Astrocyte of the cerebellum (primary cell): Measurements from ENCODE around the gene SP8.
"Not testable (repeated sequence)": the region's sequence is repeated elsewhere in the genome, so short reads cannot be mapped to it uniquely, and the experiment has no call there.

Experiments used
- DNase-seq: peaks from one replicate; pipeline ENCODE4 v3.0.0-alpha.2; 2011; ENCODE audit warnings: low read depth
- H3K4me3 ChIP-seq: 2 replicates; pipeline ENCODE4 v1.5.1; 2011; ENCODE audit warnings: mild to moderate bottlenecking, low read depth, low read length, moderate library complexity
- in situ Hi-C: cut with HindIII; loops from 2 replicates; pipeline ENCODE4 v1.10.0; 2017; ENCODE audit warnings: low sequenced_read_pairs
- TF ChIP-seq, protein P1 (sequence below): IDR thresholded peaks from 2 replicates; pipeline ENCODE4 v1.5.1; 2012; ENCODE audit warnings: low read length, low read depth, moderate library complexity, mild to moderate bottlenecking; ENCODE audit errors: missing control alignments

Gene SP8

DNA sequence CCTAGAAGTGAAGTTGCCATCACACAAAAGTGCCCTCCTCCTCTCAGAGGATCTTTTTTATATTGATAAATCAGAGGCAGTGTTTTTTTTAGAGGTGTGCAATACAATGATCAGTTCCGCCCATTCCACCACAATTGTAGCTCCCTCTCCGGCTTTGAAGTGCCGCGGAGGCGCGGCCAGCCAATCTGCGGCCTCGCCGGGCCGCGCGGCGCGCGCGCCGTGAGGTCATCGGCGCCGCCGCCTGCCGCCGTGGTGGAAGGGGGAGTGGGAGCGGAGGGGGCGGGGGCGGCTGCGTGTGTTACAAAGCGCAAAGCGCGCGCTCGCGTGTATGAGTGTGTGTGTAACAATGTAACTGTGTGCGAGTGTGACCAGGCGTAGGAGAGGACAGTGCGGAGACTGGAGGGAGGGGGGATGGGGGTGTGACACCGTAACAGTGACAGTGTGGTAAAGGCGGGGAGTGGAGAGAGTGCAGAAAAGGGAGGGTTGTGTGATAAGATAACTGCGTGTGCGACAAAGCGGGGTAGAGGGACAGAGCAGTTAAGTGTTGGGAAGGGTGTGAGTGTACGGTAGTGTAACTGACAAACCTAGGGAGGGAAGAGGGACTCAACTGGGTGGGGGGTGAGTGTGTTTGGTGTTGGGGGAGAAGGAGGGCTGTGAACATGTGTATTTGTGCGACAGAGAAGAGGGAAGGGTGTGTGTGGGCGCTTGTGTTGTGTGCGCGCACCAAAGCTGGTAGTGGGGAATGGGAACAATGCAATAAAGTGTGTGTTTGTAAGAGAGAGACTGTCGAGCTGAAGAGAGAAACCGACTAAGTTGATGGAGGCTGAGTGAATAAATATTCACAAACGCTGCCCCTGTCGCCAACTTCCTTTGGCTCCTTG lies at the start of gene SP8:
Gene SP8 (minus strand): TSS at position 108 of the 881 bp plus-strand sequence. CDS start 88 bp downstream, at position 20.
- DNase-seq = no peak
- TF ChIP-seq, protein P1, sequence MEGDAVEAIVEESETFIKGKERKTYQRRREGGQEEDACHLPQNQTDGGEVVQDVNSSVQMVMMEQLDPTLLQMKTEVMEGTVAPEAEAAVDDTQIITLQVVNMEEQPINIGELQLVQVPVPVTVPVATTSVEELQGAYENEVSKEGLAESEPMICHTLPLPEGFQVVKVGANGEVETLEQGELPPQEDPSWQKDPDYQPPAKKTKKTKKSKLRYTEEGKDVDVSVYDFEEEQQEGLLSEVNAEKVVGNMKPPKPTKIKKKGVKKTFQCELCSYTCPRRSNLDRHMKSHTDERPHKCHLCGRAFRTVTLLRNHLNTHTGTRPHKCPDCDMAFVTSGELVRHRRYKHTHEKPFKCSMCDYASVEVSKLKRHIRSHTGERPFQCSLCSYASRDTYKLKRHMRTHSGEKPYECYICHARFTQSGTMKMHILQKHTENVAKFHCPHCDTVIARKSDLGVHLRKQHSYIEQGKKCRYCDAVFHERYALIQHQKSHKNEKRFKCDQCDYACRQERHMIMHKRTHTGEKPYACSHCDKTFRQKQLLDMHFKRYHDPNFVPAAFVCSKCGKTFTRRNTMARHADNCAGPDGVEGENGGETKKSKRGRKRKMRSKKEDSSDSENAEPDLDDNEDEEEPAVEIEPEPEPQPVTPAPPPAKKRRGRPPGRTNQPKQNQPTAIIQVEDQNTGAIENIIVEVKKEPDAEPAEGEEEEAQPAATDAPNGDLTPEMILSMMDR = no peak
- in situ Hi-C loops = no loop called here
- H3K4me3 ChIP-seq = peak within 1 kb of the TSS; percentile 25

DNA sequence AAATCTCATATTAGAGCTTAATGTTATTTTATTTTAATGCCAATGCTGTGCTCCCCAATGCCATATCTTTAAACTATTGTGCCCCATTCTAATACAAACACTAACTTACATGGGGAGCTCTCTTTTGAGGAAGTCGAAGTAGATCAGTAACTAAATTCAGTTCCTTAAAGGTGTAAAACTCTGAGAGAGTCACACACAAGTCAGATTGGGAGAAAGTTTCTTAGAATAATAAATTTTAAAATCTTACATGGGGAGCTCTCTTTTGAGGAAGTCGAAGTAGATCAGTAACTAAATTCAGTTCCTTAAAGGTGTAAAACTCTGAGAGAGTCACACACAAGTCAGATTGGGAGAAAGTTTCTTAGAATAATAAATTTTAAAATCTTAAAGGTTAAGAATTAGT lies 49.7 kb upstream of the SP8 start:
- H3K4me3 ChIP-seq, in situ Hi-C loops, DNase-seq: not testable (repeated sequence)

DNA sequence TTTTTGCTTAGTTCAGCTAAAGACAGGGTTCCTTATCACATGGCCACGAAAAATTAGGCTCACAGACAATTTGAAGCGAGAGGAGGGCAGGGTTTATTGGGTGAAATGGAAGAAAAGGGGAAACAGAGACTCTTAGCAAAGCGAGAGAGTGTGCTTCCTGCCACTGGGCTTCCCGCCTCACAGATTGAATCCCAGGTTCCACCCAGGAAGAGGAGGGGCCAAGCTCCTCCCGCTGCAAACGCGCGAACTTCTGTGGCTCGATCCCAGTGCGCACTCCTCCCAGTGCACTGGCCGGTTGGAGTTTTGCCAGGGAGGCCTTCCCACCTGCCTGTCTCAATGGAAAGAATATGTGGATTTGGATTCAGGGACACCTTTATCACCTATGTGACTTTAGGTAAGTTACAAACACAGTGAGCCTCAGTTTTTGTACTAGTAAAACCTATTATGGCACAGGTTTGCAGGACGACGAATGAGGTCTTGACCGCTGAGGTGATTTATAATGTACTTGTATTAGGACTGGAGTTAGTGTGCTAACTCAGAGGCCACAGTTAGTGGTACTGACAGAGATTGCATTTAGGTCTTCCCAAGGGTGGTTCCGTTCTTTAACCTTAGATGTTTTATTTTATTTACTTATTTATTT lies 48.5 kb upstream of the SP8 start:
- H3K4me3 ChIP-seq = no peak overlapping the region
- TF ChIP-seq, protein P1 = no peak
- in situ Hi-C loops = no loop called here
- DNase-seq = no peak

DNA sequence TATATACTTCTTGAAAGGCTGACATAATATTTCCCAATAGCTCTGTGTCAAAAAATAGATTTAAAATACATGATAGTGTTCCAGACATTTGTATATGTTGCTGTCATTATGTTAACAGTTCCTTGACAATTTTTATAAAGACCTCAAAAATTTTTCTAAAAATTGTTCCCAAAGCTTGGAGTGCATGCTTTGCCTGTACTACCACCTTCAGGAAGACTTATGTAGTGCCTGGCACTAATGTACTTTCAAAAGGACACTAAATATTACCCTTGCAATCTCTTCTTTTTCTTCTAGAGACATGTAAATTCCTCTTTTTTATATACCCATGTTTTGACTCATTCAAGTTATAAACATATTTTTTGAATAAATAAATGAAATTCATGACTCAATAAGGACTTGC lies 48.0 kb upstream of the SP8 start:
- no peak for DNase-seq
- in situ Hi-C loops = no loop called here
- no peak overlapping the region for H3K4me3 ChIP-seq
- TF ChIP-seq, protein P1 = no peak

DNA sequence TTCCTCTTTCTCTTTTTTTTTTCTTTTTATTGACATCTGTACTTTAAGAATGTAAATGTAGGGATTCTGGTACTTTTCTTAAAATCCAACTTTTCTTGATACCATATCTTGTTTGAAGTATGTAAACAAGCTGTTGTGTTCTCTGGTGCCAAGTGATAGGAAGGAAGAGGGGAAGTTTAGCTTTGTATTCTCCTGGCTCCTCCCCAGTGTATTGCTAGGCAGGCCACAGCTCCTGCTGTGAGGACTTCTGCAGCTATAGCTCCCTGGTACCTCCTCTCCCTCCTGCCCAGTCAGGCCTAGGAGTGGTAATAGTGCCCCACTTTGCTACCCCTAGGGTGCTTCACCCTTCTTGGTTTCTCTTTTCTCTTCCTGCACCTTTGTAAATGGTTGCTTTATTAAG lies 45.3 kb upstream of the SP8 start:
- TF ChIP-seq, protein P1 = no peak
- no peak for DNase-seq
- in situ Hi-C loops = no loop called here
- H3K4me3 ChIP-seq = no peak overlapping the region

DNA sequence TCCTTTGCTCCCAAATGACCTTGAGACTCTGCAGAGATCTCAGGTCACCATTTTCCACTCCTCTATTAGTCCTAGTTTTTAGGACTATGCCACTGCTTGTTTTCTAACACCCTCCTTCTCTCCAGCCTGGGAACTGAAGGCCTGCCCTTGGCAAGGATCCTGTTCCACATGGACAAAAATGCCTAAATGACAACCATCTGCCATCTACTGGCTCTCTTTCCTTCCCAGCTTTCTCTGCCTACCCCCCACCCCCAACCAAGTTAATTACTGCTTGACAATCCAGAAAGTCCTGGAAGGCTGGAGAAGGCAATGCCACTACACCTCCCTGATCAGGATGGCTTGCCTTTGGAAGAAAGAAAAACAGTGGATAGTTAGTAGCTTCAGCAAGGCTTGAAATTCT lies 44.8 kb upstream of the SP8 start:
- no peak overlapping the region for H3K4me3 ChIP-seq
- in situ Hi-C loops = no loop called here
- no peak for DNase-seq
- TF ChIP-seq, protein P1 = no peak

DNA sequence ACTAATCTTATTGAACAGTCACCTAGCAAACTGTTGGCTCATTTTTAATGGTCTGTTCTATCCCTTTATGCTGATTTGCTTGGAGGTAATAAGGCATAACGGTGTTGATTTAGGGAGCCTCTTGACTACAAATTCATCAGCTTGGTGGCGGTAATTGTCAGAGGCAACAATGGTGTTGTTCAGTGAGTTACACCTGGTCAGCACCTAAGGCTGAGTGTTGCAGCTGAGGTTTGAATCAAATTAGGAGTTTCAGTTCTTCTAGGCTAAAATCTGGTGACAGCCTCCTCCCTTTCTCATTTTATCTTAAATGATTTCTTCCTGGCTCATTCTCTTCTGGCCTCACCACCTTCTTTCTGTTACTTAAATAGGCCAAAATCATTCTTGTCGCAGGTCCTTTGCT lies 42.3 kb upstream of the SP8 start:
- H3K4me3 ChIP-seq = no peak overlapping the region
- TF ChIP-seq, protein P1 = no peak
- no peak for DNase-seq
- in situ Hi-C loops = no loop called here
